GM21447 (cell line): ENCODE data around the gene HOXC9.

Source experiments
- ATAC-seq: cut with Tn5 transposase; IDR thresholded peaks from one replicate; pipeline ENCODE4 v1.9.1; 2021; ENCODE audit not compliant: unreplicated experiment

The HOXC9 gene

DNA sequence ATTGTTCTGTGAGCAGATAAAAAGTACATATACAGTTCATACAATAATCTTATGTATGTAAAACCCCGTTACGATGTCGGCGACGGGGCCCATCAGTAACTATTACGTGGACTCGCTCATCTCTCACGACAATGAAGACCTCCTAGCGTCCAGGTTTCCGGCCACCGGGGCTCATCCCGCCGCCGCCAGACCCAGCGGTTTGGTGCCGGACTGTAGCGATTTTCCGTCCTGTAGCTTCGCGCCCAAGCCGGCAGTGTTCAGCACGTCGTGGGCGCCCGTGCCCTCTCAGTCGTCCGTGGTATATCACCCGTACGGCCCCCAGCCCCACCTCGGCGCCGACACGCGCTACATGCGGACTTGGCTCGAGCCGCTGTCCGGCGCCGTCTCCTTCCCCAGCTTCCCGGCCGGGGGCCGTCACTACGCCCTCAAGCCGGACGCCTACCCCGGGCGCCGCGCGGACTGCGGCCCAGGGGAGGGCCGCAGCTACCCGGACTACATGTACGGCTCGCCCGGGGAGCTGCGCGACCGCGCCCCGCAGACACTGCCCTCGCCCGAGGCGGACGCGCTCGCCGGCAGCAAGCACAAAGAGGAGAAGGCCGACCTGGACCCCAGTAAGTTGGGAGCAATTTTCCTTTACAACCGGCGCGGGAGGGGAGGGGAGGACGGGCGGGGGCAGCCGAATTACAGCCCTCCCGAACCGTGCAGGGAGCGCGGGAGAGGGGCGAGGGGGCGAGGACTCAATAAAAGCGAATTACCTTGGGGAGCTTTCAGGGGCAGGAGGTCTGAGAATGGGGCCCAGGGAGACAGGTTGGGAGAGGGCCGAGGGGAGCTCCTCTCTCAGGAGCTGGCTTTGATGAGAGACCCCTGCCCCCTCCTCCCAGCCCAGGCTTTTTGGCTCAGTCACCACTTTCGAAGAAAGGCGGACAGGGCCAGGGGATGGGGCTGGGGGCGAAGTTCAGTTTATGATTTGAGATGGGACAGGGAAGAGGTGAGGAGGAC lies at the start of gene HOXC9:
TSS of gene HOXC9 (plus strand) at position 46 of the 999 bp plus-strand sequence. CDS start at position 74, 28 bp downstream.
- ATAC-seq: no peak

GRCh38 chr12:53950437-53950773 lies 49.6 kb upstream of the HOXC9 start:
- no peak for ATAC-seq

DNA sequence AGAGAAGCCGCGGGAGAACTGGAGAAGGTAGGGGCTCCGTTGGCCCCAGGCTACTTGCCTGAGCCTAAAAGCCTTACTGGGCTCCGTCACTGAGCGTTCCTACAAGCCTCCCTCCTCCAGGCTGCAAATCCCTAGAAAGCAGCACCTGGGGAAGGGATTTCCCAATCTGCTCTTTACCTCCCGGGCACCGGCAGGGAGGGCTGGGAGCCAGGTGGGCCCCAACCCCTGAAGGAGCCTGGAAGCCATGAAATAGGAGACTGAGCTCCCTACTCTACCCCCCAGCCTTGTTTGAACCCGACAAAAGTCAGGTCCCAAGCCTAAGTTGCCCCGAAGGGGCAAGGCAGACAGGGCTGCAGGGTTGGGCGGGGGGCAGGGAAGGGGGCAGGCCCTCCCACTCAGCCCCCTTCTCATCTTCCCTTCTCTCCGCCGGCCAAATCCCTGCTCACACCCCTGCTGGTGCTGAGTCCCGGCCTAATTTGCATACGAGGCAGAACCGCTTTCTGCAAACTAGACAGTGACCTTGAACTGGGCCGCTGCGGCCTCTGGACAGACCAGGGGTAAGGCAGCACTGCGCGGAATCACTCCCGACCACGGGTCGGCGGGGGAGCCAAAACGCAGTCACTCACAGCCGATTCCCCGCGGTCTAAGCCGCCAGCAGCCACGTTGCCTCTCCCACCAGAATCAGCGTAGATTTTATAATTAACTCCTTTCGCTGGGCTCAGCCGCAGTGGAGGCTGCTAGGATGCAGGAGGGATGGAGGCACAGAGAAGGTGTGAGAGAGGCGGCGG lies 49.0 kb upstream of the HOXC9 start:
- no peak for ATAC-seq

DNA sequence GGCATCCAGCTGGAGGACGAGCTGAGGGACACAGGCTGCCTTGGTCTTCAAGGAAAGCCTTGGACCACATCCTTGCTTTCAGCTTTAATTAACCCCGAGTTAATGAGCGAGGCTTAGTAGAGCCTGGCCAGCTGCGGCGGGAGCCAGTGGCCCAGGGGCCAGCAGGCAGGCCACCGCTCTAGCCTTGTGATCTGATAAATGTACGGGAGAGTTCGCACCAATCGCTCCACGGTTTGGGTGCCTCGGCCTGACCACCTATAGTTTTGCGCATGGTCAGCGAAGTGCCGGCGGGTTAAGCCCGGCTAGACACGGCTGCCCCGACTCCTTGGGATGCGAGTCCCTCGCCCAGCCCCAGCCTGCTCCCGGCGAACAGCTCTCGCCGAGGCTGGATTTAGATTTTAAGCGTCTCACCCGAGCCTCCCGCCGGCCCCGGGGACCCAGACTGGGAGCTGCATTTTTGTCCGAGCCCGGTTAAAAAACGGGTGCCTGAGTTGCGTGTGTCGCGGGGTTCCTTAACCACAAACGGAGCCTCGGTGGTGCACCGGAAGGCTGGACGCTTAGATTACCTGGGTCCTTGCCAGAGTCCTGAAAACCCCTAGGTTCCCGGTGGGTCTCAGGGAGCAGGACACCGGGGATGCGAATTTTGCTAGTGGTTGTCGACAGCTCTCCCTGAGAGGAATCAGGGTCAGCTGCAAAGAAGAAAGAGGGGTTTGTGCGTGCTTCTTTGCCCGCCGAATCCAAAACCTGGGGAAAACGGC lies 48.2 kb upstream of the HOXC9 start:
- ATAC-seq: no peak

DNA sequence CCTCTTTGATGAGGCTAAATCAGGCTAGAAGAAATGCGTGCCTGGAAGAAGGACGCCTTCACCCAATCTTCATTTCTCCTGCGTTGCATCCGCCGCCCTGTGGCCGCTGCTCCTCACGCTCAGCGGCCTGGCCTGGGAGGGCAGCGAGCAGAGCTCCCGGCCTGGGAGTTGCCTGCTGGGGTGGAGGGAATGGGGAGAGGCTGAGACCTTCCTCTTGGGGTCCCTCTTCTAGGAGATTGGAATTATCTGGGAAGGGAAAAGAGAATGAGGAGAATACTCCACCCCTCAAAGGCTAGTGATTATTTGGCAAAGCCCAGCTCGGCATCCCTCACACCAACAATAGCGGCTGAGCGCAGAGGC lies 47.6 kb upstream of the HOXC9 start:
- ATAC-seq: no peak

GRCh38 chr12:53952871-53953734 lies 46.9 kb upstream of the HOXC9 start:
- ATAC-seq: no peak

GRCh38 chr12:53953831-53954693 lies 45.9 kb upstream of the HOXC9 start:
- ATAC-seq: no peak

GRCh38 chr12:53954694-53955035 lies 45.3 kb upstream of the HOXC9 start, which contains the start of gene HOXC12:
Gene HOXC12 (plus strand): TSS chr12:53954903. CDS start chr12:53954930, 27 bp downstream.
- no peak for ATAC-seq

DNA sequence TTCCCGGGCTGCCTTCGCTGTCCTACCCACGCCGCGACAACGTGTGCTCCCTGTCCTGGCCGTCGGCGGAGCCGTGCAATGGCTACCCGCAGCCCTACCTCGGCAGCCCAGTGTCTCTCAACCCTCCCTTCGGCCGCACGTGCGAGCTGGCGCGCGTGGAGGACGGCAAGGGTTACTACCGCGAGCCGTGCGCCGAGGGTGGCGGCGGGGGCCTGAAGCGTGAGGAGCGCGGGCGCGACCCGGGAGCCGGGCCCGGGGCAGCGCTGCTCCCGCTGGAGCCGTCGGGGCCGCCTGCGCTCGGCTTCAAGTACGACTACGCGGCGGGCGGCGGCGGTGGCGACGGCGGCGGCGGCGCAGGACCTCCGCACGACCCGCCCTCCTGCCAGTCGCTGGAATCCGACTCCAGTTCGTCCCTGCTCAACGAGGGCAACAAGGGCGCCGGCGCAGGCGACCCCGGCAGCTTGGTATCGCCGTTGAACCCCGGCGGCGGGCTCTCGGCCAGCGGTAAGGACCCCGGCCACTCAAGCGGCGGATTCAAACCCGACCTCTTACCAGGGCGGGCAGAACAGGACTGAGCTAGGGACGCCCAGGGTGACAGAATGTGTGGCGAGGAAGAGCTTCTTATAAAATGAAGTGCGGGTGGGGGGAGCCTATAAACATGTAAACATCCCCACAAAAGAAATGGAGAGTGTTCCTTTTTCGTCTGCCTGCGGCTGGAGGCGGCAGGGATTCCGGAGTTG lies 44.8 kb upstream of the HOXC9 start:
- ATAC-seq: no peak

- ATAC-seq: no peak
These were observed 44.1 kb upstream of the HOXC9 start for GRCh38 chr12:53955776-53956250.

DNA sequence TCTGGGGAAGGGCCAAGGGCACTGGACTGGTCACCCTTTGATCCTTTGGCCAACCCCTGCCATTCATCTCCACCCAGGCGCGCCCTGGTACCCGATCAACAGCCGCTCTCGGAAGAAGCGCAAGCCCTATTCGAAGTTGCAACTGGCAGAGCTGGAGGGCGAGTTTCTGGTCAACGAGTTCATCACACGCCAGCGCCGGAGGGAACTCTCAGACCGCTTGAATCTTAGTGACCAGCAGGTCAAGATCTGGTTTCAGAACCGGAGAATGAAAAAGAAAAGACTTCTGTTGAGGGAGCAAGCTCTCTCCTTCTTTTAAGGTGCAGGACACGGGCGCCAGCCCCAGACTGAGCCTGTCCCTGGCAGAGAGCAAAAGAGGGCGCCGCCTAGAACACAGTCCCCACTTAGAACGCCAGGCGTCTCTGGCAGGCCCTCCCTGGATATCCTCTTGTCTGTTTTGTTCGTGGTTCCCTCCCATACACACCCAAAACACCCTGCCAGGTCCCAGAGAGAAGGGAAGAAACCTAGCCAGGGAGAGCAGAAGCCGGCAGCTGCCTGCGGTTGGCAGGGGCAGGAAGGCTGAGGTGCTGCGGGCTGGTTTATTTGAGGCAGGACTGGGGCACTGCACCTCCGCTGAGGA lies 43.6 kb upstream of the HOXC9 start:
- ATAC-seq: no peak

GRCh38 chr12:53956914-53957536 lies 42.9 kb upstream of the HOXC9 start:
- ATAC-seq: no peak

DNA sequence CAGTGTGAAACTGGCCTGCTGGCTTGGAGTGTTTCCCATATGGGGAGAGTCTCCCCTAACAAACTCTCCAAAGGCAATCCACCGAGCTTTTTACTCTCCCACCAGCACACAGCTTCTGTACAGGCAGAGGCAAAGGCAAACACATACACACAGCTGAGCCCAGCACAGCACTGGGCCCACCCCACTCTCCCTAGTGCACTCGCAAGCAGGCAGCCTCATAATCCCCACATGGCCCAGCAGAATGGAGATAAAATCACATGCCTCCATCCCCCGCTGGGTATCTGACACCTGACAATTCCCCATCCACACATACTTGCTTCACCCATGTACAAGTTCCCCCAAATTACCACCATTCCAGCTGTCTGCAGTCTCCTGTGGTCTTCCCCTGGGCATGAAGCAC lies 41.8 kb upstream of the HOXC9 start:
- ATAC-seq: no peak

GRCh38 chr12:53959314-53959713 lies 40.6 kb upstream of the HOXC9 start:
- no peak for ATAC-seq

- no peak for ATAC-seq
These were observed 39.6 kb upstream of the HOXC9 start for GRCh38 chr12:53960187-53961024.

GRCh38 chr12:53961025-53961761 lies 38.8 kb upstream of the HOXC9 start:
- no peak for ATAC-seq
